ENCODE results near the gene INSC.

- TF ChIP-seq CTCF (IDR thresholded peaks at IDR 0.05) (no peak), POLR2A (IDR thresholded peaks at IDR 0.05) (no peak)
These were observed 25.4 kb downstream of the INSC start for GRCh38 chr11:15139958-15140659.

All from tibial nerve (tissue), 3 donors.